ENCODE results near the gene CLDN8.

CLDN8 gene

DNA sequence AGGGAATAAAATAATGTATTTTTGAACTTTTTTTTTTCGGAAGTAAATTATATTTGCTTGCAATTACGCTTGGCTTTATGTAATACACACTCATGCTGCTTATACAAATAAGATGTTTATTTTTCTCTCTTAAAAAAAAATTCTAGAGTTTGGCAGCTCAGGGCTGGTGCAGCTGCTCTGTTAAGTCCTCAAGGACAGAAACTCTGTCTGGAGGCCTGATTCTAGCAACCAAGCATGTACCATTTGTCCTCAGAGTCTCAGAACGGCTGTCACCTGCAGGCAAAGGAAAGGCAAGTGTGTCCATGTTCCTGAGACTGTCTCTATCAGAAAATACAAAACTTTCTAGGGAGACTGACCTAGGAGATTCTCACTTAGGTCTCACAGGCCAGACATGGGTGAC, 26.1 kb downstream of the CLDN8 start:
- Histone ChIP-seq H3K27me3 (ENCODE audit: insufficient read depth, low read length, poor library complexity) (peaks cover 7% of the 10 kb centered on the region), H4K20me1 (ENCODE audit: insufficient read depth, low read length) (no peaks in the 10 kb centered on the region), H3K9ac (ENCODE audit: low read depth, low read length) (no peak overlapping the region), H3K4me1 (ENCODE audit: insufficient read depth, low read length) (no peaks in the 10 kb centered on the region), H2AFZ (ENCODE audit: low read depth, low read length) (no peak overlapping the region), H3K27ac (ENCODE audit: low read length) (no peak overlapping the region), H3K9me3 (ENCODE audit: insufficient read depth, low read length, severe bottlenecking) (no peaks in the 10 kb centered on the region), H3K4me3 (ENCODE audit: low read depth in 1 of 2, low read length in 2 of 2) (no peak overlapping the region), H3K36me3 (ENCODE audit: insufficient read depth, low read length) (no peaks in the 10 kb centered on the region), H3K79me2 (ENCODE audit: insufficient read depth, low read length) (no peaks in the 10 kb centered on the region), H3K4me2 (ENCODE audit: insufficient read depth, low read length) (no peak overlapping the region)
- ATAC-seq (ENCODE audit: insufficient read depth, low read depth) (no peak), DNase-seq (no peak)
- TF ChIP-seq EZH2 (IDR thresholded peaks at IDR 0.05; ENCODE audit: borderline replicate concordance, low read depth, low read length, severe bottlenecking) (no peak), CTCF (IDR thresholded peaks at IDR 0.05; ENCODE audit: borderline replicate concordance, extremely low read depth, low read length, poor library complexity, severe bottlenecking) (no peak)

GRCh38 chr21:30186242-30186641, 29.7 kb downstream of the CLDN8 start:
- Histone ChIP-seq H4K20me1 (ENCODE audit: insufficient read depth, low read length) (no peaks in the 10 kb centered on the region), H3K36me3 (ENCODE audit: insufficient read depth, low read length) (no peaks in the 10 kb centered on the region), H3K9me3 (ENCODE audit: insufficient read depth, low read length, severe bottlenecking) (no peaks in the 10 kb centered on the region), H3K27ac (ENCODE audit: low read length) (no peak overlapping the region), H3K27me3 (ENCODE audit: insufficient read depth, low read length, poor library complexity) (peaks cover 7% of the 10 kb centered on the region), H3K4me1 (ENCODE audit: insufficient read depth, low read length) (no peaks in the 10 kb centered on the region), H3K9ac (ENCODE audit: low read depth, low read length) (no peak overlapping the region), H3K79me2 (ENCODE audit: insufficient read depth, low read length) (no peaks in the 10 kb centered on the region), H3K4me2 (ENCODE audit: insufficient read depth, low read length) (no peak overlapping the region), H2AFZ (ENCODE audit: low read depth, low read length) (no peak overlapping the region), H3K4me3 (ENCODE audit: low read depth in 1 of 2, low read length in 2 of 2) (no peak overlapping the region)
- TF ChIP-seq EZH2 (IDR thresholded peaks at IDR 0.05; ENCODE audit: borderline replicate concordance, low read depth, low read length, severe bottlenecking) (no peak), CTCF (IDR thresholded peaks at IDR 0.05; ENCODE audit: borderline replicate concordance, extremely low read depth, low read length, poor library complexity, severe bottlenecking) (no peak)
- no peak for ATAC-seq (ENCODE audit: insufficient read depth, low read depth)
- DNase-seq = no peak

GRCh38 chr21:30168086-30168485, 47.8 kb downstream of the CLDN8 start:
- Histone ChIP-seq H4K20me1 (ENCODE audit: insufficient read depth, low read length) (no peaks in the 10 kb centered on the region; the same call in 1 of the 2 replicates), H3K36me3 (ENCODE audit: insufficient read depth, low read length) (no peaks in the 10 kb centered on the region), H3K4me3 (ENCODE audit: low read depth in 1 of 2, low read length in 2 of 2) (no peak overlapping the region), H3K9me3 (ENCODE audit: insufficient read depth, low read length, severe bottlenecking) (no peaks in the 10 kb centered on the region), H2AFZ (ENCODE audit: low read depth, low read length) (no peak overlapping the region), H3K4me1 (ENCODE audit: insufficient read depth, low read length) (no peaks in the 10 kb centered on the region), H3K9ac (ENCODE audit: low read depth, low read length) (no peak overlapping the region), H3K27ac (ENCODE audit: low read length) (no peak overlapping the region), H3K79me2 (ENCODE audit: insufficient read depth, low read length) (no peaks in the 10 kb centered on the region), H3K27me3 (ENCODE audit: insufficient read depth, low read length, poor library complexity) (no peaks in the 10 kb centered on the region), H3K4me2 (ENCODE audit: insufficient read depth, low read length) (no peak overlapping the region)
- TF ChIP-seq CTCF (IDR thresholded peaks at IDR 0.05; ENCODE audit: borderline replicate concordance, extremely low read depth, low read length, poor library complexity, severe bottlenecking) = no peak
- no peak for TF ChIP-seq EZH2 (IDR thresholded peaks at IDR 0.05; ENCODE audit: borderline replicate concordance, low read depth, low read length, severe bottlenecking)
- no peak for DNase-seq
- no peak for ATAC-seq (ENCODE audit: insufficient read depth, low read depth)

DNA sequence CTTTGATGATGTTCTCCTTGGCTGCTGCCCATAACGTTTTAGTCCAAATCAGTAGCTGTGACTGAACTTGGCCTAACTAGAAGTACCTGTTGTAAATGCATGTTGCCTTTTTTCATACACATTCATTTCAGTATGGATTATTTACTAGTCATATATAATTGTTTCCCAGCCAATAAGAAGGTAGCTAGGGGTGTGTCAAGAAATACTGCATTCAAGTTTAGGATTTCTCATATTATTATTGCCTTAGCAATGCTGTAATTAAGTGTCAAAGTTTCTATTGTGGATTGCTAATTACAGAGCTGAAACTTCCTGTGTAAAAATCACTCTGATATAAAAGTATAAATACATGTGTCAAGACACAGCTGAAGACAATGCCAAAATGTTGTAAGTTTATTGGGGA, 49.2 kb downstream of the CLDN8 start, which contains the start of gene CLDN17:
CLDN17 (minus strand) TSS at position 101 of the 400 bp plus-strand sequence. CDS start 188 bp downstream, outside the sequence.
- no peak within 1 kb of the TSS for H3K9ac ChIP-seq (ENCODE audit: low read depth, low read length)
- no peak within 1 kb of the TSS for H3K27ac ChIP-seq (ENCODE audit: low read length)
- H3K27me3 ChIP-seq (ENCODE audit: insufficient read depth, low read length, poor library complexity) = no peaks in the 10 kb centered on the region
- no peak for DNase-seq
- H4K20me1 ChIP-seq (ENCODE audit: insufficient read depth, low read length) = no peaks in the 10 kb centered on the region; the same call in 1 of the 2 replicates
- H3K79me2 ChIP-seq (ENCODE audit: insufficient read depth, low read length) = no peaks in the 10 kb centered on the region
- no peak for ATAC-seq (ENCODE audit: insufficient read depth, low read depth)
- TF ChIP-seq CTCF (IDR thresholded peaks at IDR 0.05; ENCODE audit: borderline replicate concordance, extremely low read depth, low read length, poor library complexity, severe bottlenecking) (no peak), EZH2 (IDR thresholded peaks at IDR 0.05; ENCODE audit: borderline replicate concordance, low read depth, low read length, severe bottlenecking) (no peak)
- no peaks in the 10 kb centered on the region for H3K4me1 ChIP-seq (ENCODE audit: insufficient read depth, low read length)
- no peak within 1 kb of the TSS for H3K4me3 ChIP-seq (ENCODE audit: low read depth in 1 of 2, low read length in 2 of 2)
- H2AFZ ChIP-seq (ENCODE audit: low read depth, low read length) = no peak within 1 kb of the TSS
- no peaks in the 10 kb centered on the region for H3K9me3 ChIP-seq (ENCODE audit: insufficient read depth, low read length, severe bottlenecking)
- no peaks in the 10 kb centered on the region for H3K36me3 ChIP-seq (ENCODE audit: insufficient read depth, low read length)
- H3K4me2 ChIP-seq (ENCODE audit: insufficient read depth, low read length) = no peak within 1 kb of the TSS

Measured in DND-41 (cell line).